H9 (cell line): ENCODE measurements around the gene CPNE7. TPM values are rescaled to one million over a fixed set of nuclear protein-coding genes. Genes with fewer than 3 reads are reported as not detected.

Experiments used
- DNase-seq: peaks from one replicate; pipeline ENCODE4 v3.0.0-alpha.2; 2017
- H2AFZ ChIP-seq: one replicate; pipeline ENCODE4 v1.6.1; 2013; ENCODE audit warnings: mild to moderate bottlenecking, low read length, control low read depth, moderate library complexity
- H2AK5ac ChIP-seq: 2 replicates; pipeline ENCODE4 v1.6.1; 2013; ENCODE audit warnings: low read length, control low read depth, mixed read lengths; ENCODE audit not compliant: insufficient read length
- H2BK120ac ChIP-seq: one replicate; pipeline ENCODE4 v1.6.1; 2013; ENCODE audit warnings: low read depth, mild to moderate bottlenecking, low read length, control low read depth, inconsistent platforms; ENCODE audit not compliant: poor library complexity, severe bottlenecking
- H2BK12ac ChIP-seq: 2 replicates; pipeline ENCODE4 v1.6.1; 2013; ENCODE audit warnings: low read length, control low read depth, mixed read lengths, low read depth; ENCODE audit not compliant: insufficient read length
- H2BK15ac ChIP-seq: 2 replicates; pipeline ENCODE4 v1.6.1; 2013; ENCODE audit warnings: low read depth, low read length, control low read depth
- H2BK20ac ChIP-seq: one replicate; pipeline ENCODE4 v1.6.1; 2013; ENCODE audit warnings: low read depth, mild to moderate bottlenecking, low read length, control low read depth, inconsistent platforms; ENCODE audit not compliant: poor library complexity, severe bottlenecking
- H2BK5ac ChIP-seq: 2 replicates; pipeline ENCODE4 v1.6.1; 2013; ENCODE audit warnings: low read length, control low read depth, mixed read lengths; ENCODE audit not compliant: insufficient read length
- H3K14ac ChIP-seq: 2 replicates; pipeline ENCODE4 v1.6.1; 2013; ENCODE audit warnings: low read length, control low read depth; ENCODE audit not compliant: insufficient read depth
- H3K18ac ChIP-seq: 2 replicates; pipeline ENCODE4 v1.6.1; 2013; ENCODE audit warnings: low read depth, mild to moderate bottlenecking, mixed read lengths, low read length, control low read depth; ENCODE audit not compliant: insufficient read length
- H3K23ac ChIP-seq: 2 replicates; pipeline ENCODE4 v1.6.1; 2013; ENCODE audit warnings: low read length, control low read depth, mixed read lengths, low read depth; ENCODE audit not compliant: insufficient read length
- H3K23me2 ChIP-seq: 2 replicates; pipeline ENCODE4 v1.6.1; 2013; ENCODE audit warnings: low read depth, mild to moderate bottlenecking, mixed read lengths, low read length, control low read depth; ENCODE audit not compliant: insufficient read length, poor library complexity, severe bottlenecking
- H3K27ac ChIP-seq: 2 replicates; pipeline ENCODE4 v1.5.1; 2013; ENCODE audit warnings: low read length, control low read depth, mixed read lengths, low read depth; ENCODE audit not compliant: insufficient read length
- H3K27me3 ChIP-seq: 2 replicates; pipeline ENCODE4 v1.6.1; 2013; ENCODE audit warnings: low read length, control low read depth, inconsistent platforms; ENCODE audit not compliant: insufficient read depth
- H3K4ac ChIP-seq: 2 replicates; pipeline ENCODE4 v1.6.1; 2013; ENCODE audit warnings: low read depth, mild to moderate bottlenecking, control low read depth, inconsistent platforms, low read length, moderate library complexity
- H3K4me1 ChIP-seq: 2 replicates; pipeline ENCODE4 v1.6.1; 2013; ENCODE audit warnings: low read length, control low read depth, inconsistent platforms; ENCODE audit not compliant: insufficient read depth
- H3K4me2 ChIP-seq: 2 replicates; pipeline ENCODE4 v1.6.1; 2013; ENCODE audit warnings: low read length, control low read depth, mixed read lengths; ENCODE audit not compliant: insufficient read length, insufficient read depth
- H3K56ac ChIP-seq: 2 replicates; pipeline ENCODE4 v1.6.1; 2013; ENCODE audit warnings: low read depth, mild to moderate bottlenecking, mixed read lengths, low read length, control low read depth; ENCODE audit not compliant: insufficient read length
- H3K79me1 ChIP-seq: 2 replicates; pipeline ENCODE4 v1.6.1; 2013; ENCODE audit warnings: low read depth, mild to moderate bottlenecking, moderate library complexity, low read length, control low read depth, inconsistent platforms; ENCODE audit not compliant: insufficient read depth, poor library complexity, severe bottlenecking
- H3K79me2 ChIP-seq: 2 replicates; pipeline ENCODE4 v1.6.1; 2013; ENCODE audit warnings: low read length, control low read depth, inconsistent platforms; ENCODE audit not compliant: insufficient read depth
- H3K9ac ChIP-seq: 2 replicates; pipeline ENCODE4 v1.6.1; 2013; ENCODE audit warnings: low read length, control low read depth, mixed read lengths; ENCODE audit not compliant: insufficient read length; ENCODE audit errors: extremely low read depth
- H3K9me3 ChIP-seq: one replicate; pipeline ENCODE4 v1.6.1; 2013; ENCODE audit warnings: low read depth, low read length, inconsistent platforms; ENCODE audit not compliant: control insufficient read depth
- H3T11ph ChIP-seq: one replicate; pipeline ENCODE4 v1.6.1; 2013; ENCODE audit warnings: mild to moderate bottlenecking, low read length, control low read depth, inconsistent platforms
- H4K20me1 ChIP-seq: one replicate; pipeline ENCODE4 v1.6.1; 2013; ENCODE audit not compliant: control insufficient read depth, insufficient read length, insufficient read depth
- H4K5ac ChIP-seq: 2 replicates; pipeline ENCODE4 v1.6.1; 2013; ENCODE audit warnings: low read depth, mild to moderate bottlenecking, mixed read lengths, low read length, control low read depth; ENCODE audit not compliant: insufficient read length
- H4K8ac ChIP-seq: replicated peaks from 2 replicates; pipeline ENCODE4 v1.6.1; 2013; ENCODE audit warnings: low read length, control low read depth, mixed read lengths, low read depth; ENCODE audit not compliant: insufficient read length
- H4K91ac ChIP-seq: 2 replicates; pipeline ENCODE4 v1.6.1; 2013; ENCODE audit warnings: low read depth, mild to moderate bottlenecking, moderate library complexity, mixed read lengths, low read length, control low read depth; ENCODE audit not compliant: insufficient read length
- H3K27ac Mint-ChIP-seq, 3 experiments: 2 replicates in 2 of 3; 3 replicates in 1 of 3; pipeline ENCODE4 v1.8.0; 2020 to 2021; ENCODE audit warnings: mixed read lengths in 3 of 3, mild to moderate bottlenecking in 1 of 3, moderate library complexity in 1 of 3
- H3K27me3 Mint-ChIP-seq: 2 replicates; pipeline ENCODE4 v1.8.0; 2021; ENCODE audit warnings: low read depth, mild to moderate bottlenecking, moderate library complexity, mixed read lengths
- H3K36me3 Mint-ChIP-seq, 3 experiments: 2 replicates in 2 of 3; 3 replicates in 1 of 3; pipeline ENCODE4 v1.8.0; 2020 to 2021; ENCODE audit warnings: low read depth in 3 of 3, mixed read lengths in 3 of 3; ENCODE audit not compliant: insufficient read depth in 1 of 3
- H3K4me1 Mint-ChIP-seq, 2 experiments: 2 replicates each; pipeline ENCODE4 v1.8.0; 2020; ENCODE audit warnings: mixed read lengths in 2 of 2
- H3K4me3 Mint-ChIP-seq, 2 experiments: 2 replicates in 1 of 2; 3 replicates in 1 of 2; pipeline ENCODE4 v1.8.0; 2020 to 2021; ENCODE audit warnings: mild to moderate bottlenecking in 2 of 2, mixed read lengths in 2 of 2, moderate library complexity in 1 of 2
- H3K9me3 Mint-ChIP-seq, 2 experiments: 2 replicates in 1 of 2; 3 replicates in 1 of 2; pipeline ENCODE4 v1.8.0; 2020; ENCODE audit warnings: mild to moderate bottlenecking in 2 of 2, mixed read lengths in 2 of 2, moderate library complexity in 1 of 2
- CTCF ChIP-seq: fragments of 200-600 bp; sonication (generic); conservative IDR thresholded peaks from 3 replicates; pipeline ENCODE4 v1.8.0; 2021; ENCODE audit warnings: antibody characterized with exemption, mild to moderate bottlenecking
- WGBS: extraction: QIAGEN DNeasy Blood & Tissue Kit; methylation state at CpG from one replicate; pipeline ENCODE4 v1.1.7; 2013; ENCODE audit warnings: missing lambda C conversion rate, low lambda C conversion rate, mixed read lengths; ENCODE audit not compliant: insufficient read length; ENCODE audit errors: extremely low coverage; 5-methylcytosine and 5-hydroxymethylcytosine counted together
- total RNA-seq: library from RNA; stranded (reverse); gene quantifications from 2 replicates; pipeline ENCODE4 v1.2.1, GENCODE V29; 2021

The CPNE7 gene
- total RNA-seq, 1 experiment from 2014 or later: 23.4 TPM

- Mint-ChIP-seq H3K27me3 (peaks cover 43% of the 10 kb centered on the region), H3K4me3 (no peak overlapping the region), H3K9me3 (no peaks in the 10 kb centered on the region), H3K36me3 (peaks cover 0 to 6% (median 0%) of the 10 kb centered on the region in 3 experiments; a peak in 2 of 7 replicates), H3K27ac (no peak overlapping the region), H3K4me1 (peaks cover 2 to 6% of the 10 kb centered on the region in 2 experiments; a peak in 3 of 4 replicates)
- no peak overlapping the region for H3K14ac ChIP-seq
- no peak for DNase-seq
- H4K8ac ChIP-seq: no peak overlapping the region
- no peak overlapping the region for H4K91ac ChIP-seq
- H2BK5ac ChIP-seq: no peak overlapping the region
- H3K79me2 ChIP-seq: no peaks in the 10 kb centered on the region
- H3K9ac ChIP-seq: no peak overlapping the region
- no peak overlapping the region for H4K5ac ChIP-seq
- no peak overlapping the region for H3K18ac ChIP-seq
- H2AFZ ChIP-seq: no peak overlapping the region
- no peak overlapping the region for H3K4me2 ChIP-seq
- H3K27me3 ChIP-seq: peaks cover 3% of the 10 kb centered on the region; the same call in 1 of the 2 replicates
- H2BK15ac ChIP-seq: no peak overlapping the region
- H3K9me3 ChIP-seq: no peaks in the 10 kb centered on the region
- H3K23me2 ChIP-seq: peaks cover 11% of the 10 kb centered on the region
- H3T11ph ChIP-seq: no peak overlapping the region
- H2BK120ac ChIP-seq: no peak overlapping the region
- WGBS: no CpG with 5 or more reads among the region's 14 CpGs
- no peak for TF ChIP-seq CTCF
- no peak overlapping the region for H3K23ac ChIP-seq
- H3K27ac ChIP-seq: no peak overlapping the region
- H2AK5ac ChIP-seq: no peak overlapping the region
- H2BK20ac ChIP-seq: no peak overlapping the region
- H4K20me1 ChIP-seq: no peaks in the 10 kb centered on the region
- H2BK12ac ChIP-seq: no peak overlapping the region
- H3K79me1 ChIP-seq: no peaks in the 10 kb centered on the region
- H3K56ac ChIP-seq: no peak overlapping the region
- H3K4ac ChIP-seq: no peak overlapping the region
- no peaks in the 10 kb centered on the region for H3K4me1 ChIP-seq
Observed at GRCh38 chr16:89572073-89572484, 3.5 kb upstream of the CPNE7 start.
